Astrocyte (in vitro differentiated cells and primary cell): ENCODE data around the gene ANAPC16.

ENCODE experiments used
- EZH2 ChIP-seq: IDR thresholded peaks from 2 replicates; pipeline ENCODE4 v1.6.1; 2012; ENCODE audit warnings: mild to moderate bottlenecking, low read length, inconsistent platforms; ENCODE audit not compliant: insufficient read depth
- TF ChIP-seq, protein P1 (sequence below): IDR thresholded peaks from 2 replicates; pipeline ENCODE4 v1.5.1; 2011; ENCODE audit warnings: low read depth, mild to moderate bottlenecking, inconsistent platforms, low read length, moderate library complexity; ENCODE audit not compliant: insufficient read depth

DNA sequence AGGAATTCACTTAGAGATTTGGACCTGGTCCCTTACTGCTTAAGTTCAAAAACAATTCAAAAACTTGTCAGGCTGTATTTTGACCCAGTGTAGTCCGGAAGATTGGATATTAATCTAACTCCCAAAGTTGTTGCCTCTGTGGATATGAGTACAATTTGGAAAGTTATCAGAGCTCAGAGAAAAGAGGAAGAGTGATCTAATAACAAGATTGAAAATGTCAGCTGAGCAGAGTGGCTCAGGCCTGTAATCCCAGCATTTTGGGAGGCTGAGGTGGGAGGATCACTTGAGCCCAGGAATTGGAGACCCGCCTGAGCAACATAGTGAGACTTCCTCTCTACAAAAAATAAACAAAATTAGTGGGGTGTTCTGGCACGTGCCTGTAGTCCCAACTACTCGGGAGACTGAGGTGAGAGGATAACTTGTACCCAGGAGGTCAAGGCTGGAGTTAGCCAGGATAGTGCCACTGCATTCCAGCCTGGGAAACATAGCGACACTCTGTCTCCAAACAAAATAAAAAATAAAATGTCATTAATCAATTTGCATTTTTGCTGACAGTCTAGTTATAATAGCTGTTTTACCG, 3.5 kb downstream of the ANAPC16 start:
- TF ChIP-seq, protein P1, sequence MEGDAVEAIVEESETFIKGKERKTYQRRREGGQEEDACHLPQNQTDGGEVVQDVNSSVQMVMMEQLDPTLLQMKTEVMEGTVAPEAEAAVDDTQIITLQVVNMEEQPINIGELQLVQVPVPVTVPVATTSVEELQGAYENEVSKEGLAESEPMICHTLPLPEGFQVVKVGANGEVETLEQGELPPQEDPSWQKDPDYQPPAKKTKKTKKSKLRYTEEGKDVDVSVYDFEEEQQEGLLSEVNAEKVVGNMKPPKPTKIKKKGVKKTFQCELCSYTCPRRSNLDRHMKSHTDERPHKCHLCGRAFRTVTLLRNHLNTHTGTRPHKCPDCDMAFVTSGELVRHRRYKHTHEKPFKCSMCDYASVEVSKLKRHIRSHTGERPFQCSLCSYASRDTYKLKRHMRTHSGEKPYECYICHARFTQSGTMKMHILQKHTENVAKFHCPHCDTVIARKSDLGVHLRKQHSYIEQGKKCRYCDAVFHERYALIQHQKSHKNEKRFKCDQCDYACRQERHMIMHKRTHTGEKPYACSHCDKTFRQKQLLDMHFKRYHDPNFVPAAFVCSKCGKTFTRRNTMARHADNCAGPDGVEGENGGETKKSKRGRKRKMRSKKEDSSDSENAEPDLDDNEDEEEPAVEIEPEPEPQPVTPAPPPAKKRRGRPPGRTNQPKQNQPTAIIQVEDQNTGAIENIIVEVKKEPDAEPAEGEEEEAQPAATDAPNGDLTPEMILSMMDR, result no peak
- TF ChIP-seq EZH2, result no peak
